SU-DHL-6 (cell line): ENCODE data around the gene UMAD1.

Experiments used
- H2AFZ ChIP-seq: fragments of 200-600 bp; sonication (generic); 2 replicates; pipeline ENCODE4 v1.6.1; 2014; ENCODE audit warnings: low read depth, mild to moderate bottlenecking, moderate library complexity, mixed read lengths, antibody characterized with exemption, low read length; ENCODE audit not compliant: severe bottlenecking
- H3F3A ChIP-seq: fragments of 200-600 bp; shearing (Covaris generic); 2 replicates; pipeline ENCODE4 v1.6.0; 2016; ENCODE audit warnings: antibody characterized with exemption, mild to moderate bottlenecking; ENCODE audit not compliant: insufficient read depth
- H3K27ac ChIP-seq: fragments of 200-600 bp; sonication (generic); 2 replicates; pipeline ENCODE4 v1.5.1; 2016; ENCODE audit warnings: low read depth, mild to moderate bottlenecking, low read length, moderate library complexity, mixed read lengths
- H3K27me3 ChIP-seq: fragments of 200-600 bp; sonication (generic), shearing (Covaris generic); 2 replicates; pipeline ENCODE4 v1.6.0; 2014; ENCODE audit warnings: mild to moderate bottlenecking, low read length
- H3K36me3 ChIP-seq: fragments of 200-600 bp; sonication (generic); 2 replicates; pipeline ENCODE4 v1.6.1; 2014; ENCODE audit warnings: mild to moderate bottlenecking, low read length, mixed read lengths
- H3K4me2 ChIP-seq: fragments of 300-600, 200-600 bp; shearing (Covaris generic), sonication (generic); 2 replicates; pipeline ENCODE4 v1.6.0; 2014; ENCODE audit warnings: low read length, low read depth, mild to moderate bottlenecking; ENCODE audit not compliant: poor library complexity, severe bottlenecking
- H3K4me3 ChIP-seq: fragments of 200-600 bp; sonication (generic); 2 replicates; pipeline ENCODE4 v1.5.1; 2014; ENCODE audit warnings: antibody characterized with exemption, low read length, mild to moderate bottlenecking, mixed read lengths; ENCODE audit not compliant: insufficient read depth, poor library complexity, severe bottlenecking
- H3K79me2 ChIP-seq: fragments of 200-600 bp; sonication (generic); 2 replicates; pipeline ENCODE4 v1.6.1; 2014; ENCODE audit warnings: mild to moderate bottlenecking, low read length, moderate library complexity; ENCODE audit not compliant: insufficient read depth
- H3K9ac ChIP-seq: fragments of 200-600 bp; sonication (generic); 2 replicates; pipeline ENCODE4 v1.7.0; 2014; ENCODE audit warnings: mild to moderate bottlenecking, low read length
- H3K9me2 ChIP-seq: fragments of 200-600 bp; sonication (generic); replicated peaks from 2 replicates; pipeline ENCODE4 v1.6.1; 2014; ENCODE audit warnings: low read length; ENCODE audit not compliant: insufficient read depth
- H3K9me3 ChIP-seq: fragments of 200-600 bp; sonication (generic); 2 replicates; pipeline ENCODE4 v1.6.1; 2014; ENCODE audit warnings: low read length, mixed read lengths; ENCODE audit not compliant: insufficient read depth
- H4K20me1 ChIP-seq: fragments of 200-600 bp; sonication (generic); 2 replicates; pipeline ENCODE4 v1.6.1; 2014; ENCODE audit warnings: low read depth, mild to moderate bottlenecking, antibody characterized with exemption, low read length, moderate library complexity, mixed read lengths
- CTCF ChIP-seq: fragments of 200-600 bp; sonication (generic); IDR thresholded peaks from one replicate; pipeline ENCODE4 v1.5.1; 2017; ENCODE audit warnings: antibody characterized with exemption, mild to moderate bottlenecking, low read length, moderate library complexity; ENCODE audit not compliant: insufficient read depth, poor library complexity, severe bottlenecking
- EZH2phosphoT487 ChIP-seq: fragments of 200-600 bp; sonication (generic), shearing (Covaris generic); conservative IDR thresholded peaks from 2 replicates; pipeline ENCODE4 v1.6.1; 2018; ENCODE audit warnings: mild to moderate bottlenecking, antibody characterized with exemption, low read length, moderate library complexity, mixed read lengths

UMAD1 gene

GRCh38 chr7:7739204-7740036 lies 98.9 kb downstream of the UMAD1 start:
- Histone ChIP-seq H3K27ac (no peak overlapping the region), H3K9ac (no peak overlapping the region)
- TF ChIP-seq CTCF, result no peak
- TF ChIP-seq EZH2phosphoT487, result no peak

GRCh38 chr7:7740037-7740355 lies 99.4 kb downstream of the UMAD1 start:
- no peaks in the 10 kb centered on the region for H3K79me2 ChIP-seq
- H3K4me2 ChIP-seq, result no peak overlapping the region
- no peak overlapping the region for H3K9ac ChIP-seq
- no peaks in the 10 kb centered on the region for H3K27me3 ChIP-seq
- no peaks in the 10 kb centered on the region for H3K9me3 ChIP-seq
- no peak overlapping the region for H2AFZ ChIP-seq
- H3K27ac ChIP-seq, result no peak overlapping the region
- 0 out of 2 replicates have a peak, but pooled peaks cover 5% of the 10 kb centered on the region for H4K20me1 ChIP-seq
- no peaks in the 10 kb centered on the region for H3K9me2 ChIP-seq
- no peaks in the 10 kb centered on the region for H3K36me3 ChIP-seq
- H3K4me3 ChIP-seq, result no peak overlapping the region
- TF ChIP-seq CTCF (no peak), EZH2phosphoT487 (no peak)
- H3F3A ChIP-seq, result no peaks in the 10 kb centered on the region

More at GRCh38 chr7:7739204-7740036, 98.9 kb downstream of the UMAD1 start:
- no peak overlapping the region for H3K4me3 ChIP-seq
- H3K36me3 ChIP-seq, result no peaks in the 10 kb centered on the region
- no peaks in the 10 kb centered on the region for H3F3A ChIP-seq
- H3K27me3 ChIP-seq, result no peaks in the 10 kb centered on the region
- H4K20me1 ChIP-seq, result 0 out of 2 replicates have a peak, but pooled peaks cover 5% of the 10 kb centered on the region
- no peaks in the 10 kb centered on the region for H3K9me2 ChIP-seq
- H3K4me2 ChIP-seq, result no peak overlapping the region
- H3K9me3 ChIP-seq, result no peaks in the 10 kb centered on the region
- H3K79me2 ChIP-seq, result no peaks in the 10 kb centered on the region
- no peak overlapping the region for H2AFZ ChIP-seq

GRCh38 chr7:7742223-7742622 lies 101.7 kb downstream of the UMAD1 start:
- no peak overlapping the region for H3K9ac ChIP-seq
- H3K4me3 ChIP-seq, result no peak overlapping the region
- no peaks in the 10 kb centered on the region for H3F3A ChIP-seq
- H3K79me2 ChIP-seq, result no peaks in the 10 kb centered on the region
- H4K20me1 ChIP-seq, result 0 out of 2 replicates have a peak, but pooled peaks cover 5% of the 10 kb centered on the region
- no peak overlapping the region for H3K4me2 ChIP-seq
- TF ChIP-seq CTCF (no peak), EZH2phosphoT487 (no peak)
- no peak overlapping the region for H2AFZ ChIP-seq
- H3K36me3 ChIP-seq, result no peaks in the 10 kb centered on the region
- no peak overlapping the region for H3K27ac ChIP-seq
- H3K9me3 ChIP-seq, result no peaks in the 10 kb centered on the region
- H3K9me2 ChIP-seq, result no peaks in the 10 kb centered on the region
- H3K27me3 ChIP-seq, result no peaks in the 10 kb centered on the region
